ENCODE results near the gene RBM24.

GRCh38 chr6:17331238-17331637 lies 50.1 kb downstream of the RBM24 start:
- TF ChIP-seq POLR2A (IDR thresholded peaks at IDR 0.05) (no peak), CTCF (IDR thresholded peaks at IDR 0.05) (no peak)

All from thyroid gland (tissue), 4 donors.